HG02852 (cell line): ENCODE measurements around the gene CCDC190.
"Not testable (repeated sequence)": the region's sequence is repeated elsewhere in the genome, so short reads cannot be mapped to it uniquely, and the experiment has no call there.

Experiments
- ATAC-seq: cut with Tn5 transposase; IDR thresholded peaks from one replicate; pipeline ENCODE4 v1.9.1; 2021; ENCODE audit warnings: mild to moderate bottlenecking, moderate library complexity; ENCODE audit not compliant: unreplicated experiment

Gene CCDC190

DNA sequence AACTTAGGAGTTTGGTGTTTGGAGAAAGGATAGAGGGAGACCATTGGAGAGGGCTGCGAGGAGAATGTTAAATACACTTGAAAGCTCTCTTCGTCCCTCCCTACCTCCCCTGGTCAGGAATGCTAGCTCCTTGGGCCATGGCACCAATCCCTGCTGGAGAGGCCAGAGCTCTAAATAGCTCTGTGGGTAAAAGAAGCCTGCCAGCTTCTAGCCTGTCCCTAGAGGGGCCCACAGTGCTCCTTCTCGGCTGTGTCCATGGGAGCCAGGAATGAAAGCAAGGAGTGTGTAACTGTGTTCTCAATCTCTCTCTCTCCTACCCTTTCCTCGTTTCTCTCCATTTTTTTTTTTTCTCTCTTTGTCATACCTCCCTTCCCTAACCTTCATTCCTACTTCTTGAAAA, at the start of gene CCDC190:
TSS of gene CCDC190 (minus strand) at position 75 of the 400 bp plus-strand sequence. CDS start 1,529 bp downstream, outside the sequence.
- ATAC-seq, result no peak

DNA sequence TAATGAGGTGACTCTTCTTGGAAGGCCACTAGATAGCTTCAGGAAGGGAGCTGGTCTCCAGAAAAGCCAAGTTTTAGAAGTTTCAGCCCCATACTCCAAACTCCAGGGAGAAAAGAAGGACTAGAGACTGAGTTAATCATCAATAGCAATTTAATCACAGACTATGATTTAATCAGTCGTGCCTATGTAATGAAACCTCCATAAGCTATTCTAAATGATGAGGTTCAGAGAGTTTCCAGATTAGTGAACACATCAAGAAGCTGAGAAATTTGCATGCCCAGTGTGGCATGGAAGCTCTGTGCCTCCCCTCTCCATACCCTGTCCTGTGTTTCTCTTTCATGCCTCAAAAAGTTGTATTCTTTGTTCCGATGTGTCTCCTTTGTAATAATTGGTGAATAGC, 49.2 kb upstream of the CCDC190 start:
- ATAC-seq, result no peak

DNA sequence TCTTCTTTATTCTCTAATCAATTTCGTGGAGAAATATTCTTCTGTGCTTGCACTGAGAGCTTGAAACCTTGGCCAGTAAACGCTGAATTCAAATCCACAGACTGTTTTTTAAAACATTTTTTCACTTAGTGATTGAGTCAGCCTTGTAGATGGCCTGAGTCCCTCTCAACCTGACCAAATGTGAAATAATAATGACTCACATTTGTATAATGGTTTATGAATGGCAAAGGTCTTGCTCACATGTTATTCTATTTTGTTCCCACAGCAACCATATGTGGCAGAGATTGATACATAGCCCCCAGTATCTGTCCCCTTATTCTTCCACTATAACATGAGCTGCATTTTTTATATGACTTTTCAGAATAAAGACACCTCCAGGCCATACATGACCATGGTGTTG, 47.8 kb upstream of the CCDC190 start:
- no peak for ATAC-seq

DNA sequence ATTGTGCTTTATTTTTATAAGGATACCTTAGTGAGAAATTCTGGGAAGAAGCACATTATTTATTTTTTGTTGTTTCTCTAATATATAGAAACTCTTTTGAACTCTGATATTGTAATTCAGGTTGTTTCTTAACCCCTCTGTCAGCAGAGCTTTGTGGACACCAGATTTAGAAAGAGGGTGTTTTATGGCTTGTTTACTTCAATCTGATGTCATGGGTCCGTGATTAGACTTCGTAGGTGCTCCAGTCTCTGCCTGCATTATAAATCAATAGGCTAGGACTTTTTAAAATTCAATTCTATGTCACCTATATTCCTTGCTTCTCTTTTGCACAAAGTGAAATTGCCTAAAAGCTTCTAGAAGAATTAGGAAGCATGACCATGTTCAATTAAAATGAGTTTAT, 47.3 kb upstream of the CCDC190 start:
- no peak for ATAC-seq

DNA sequence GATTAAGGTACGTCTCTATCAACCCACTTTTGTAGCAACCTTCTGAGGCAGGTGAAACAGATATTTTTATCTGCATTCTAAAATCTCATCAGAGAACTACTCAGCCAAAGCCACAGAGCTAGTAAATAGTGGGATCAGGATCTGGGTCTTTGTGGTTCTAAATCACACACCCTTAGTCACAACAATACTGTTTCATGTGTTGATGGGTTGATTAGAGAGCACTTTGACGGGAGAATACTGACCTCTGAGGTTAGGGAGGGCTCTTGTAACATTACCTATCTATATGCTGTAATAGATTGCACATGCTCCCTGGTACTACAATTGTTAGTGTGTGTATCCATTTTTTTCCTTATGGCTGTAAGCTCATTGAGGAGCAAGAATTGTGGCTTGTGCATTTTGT, 45.5 kb upstream of the CCDC190 start:
- no peak for ATAC-seq

DNA sequence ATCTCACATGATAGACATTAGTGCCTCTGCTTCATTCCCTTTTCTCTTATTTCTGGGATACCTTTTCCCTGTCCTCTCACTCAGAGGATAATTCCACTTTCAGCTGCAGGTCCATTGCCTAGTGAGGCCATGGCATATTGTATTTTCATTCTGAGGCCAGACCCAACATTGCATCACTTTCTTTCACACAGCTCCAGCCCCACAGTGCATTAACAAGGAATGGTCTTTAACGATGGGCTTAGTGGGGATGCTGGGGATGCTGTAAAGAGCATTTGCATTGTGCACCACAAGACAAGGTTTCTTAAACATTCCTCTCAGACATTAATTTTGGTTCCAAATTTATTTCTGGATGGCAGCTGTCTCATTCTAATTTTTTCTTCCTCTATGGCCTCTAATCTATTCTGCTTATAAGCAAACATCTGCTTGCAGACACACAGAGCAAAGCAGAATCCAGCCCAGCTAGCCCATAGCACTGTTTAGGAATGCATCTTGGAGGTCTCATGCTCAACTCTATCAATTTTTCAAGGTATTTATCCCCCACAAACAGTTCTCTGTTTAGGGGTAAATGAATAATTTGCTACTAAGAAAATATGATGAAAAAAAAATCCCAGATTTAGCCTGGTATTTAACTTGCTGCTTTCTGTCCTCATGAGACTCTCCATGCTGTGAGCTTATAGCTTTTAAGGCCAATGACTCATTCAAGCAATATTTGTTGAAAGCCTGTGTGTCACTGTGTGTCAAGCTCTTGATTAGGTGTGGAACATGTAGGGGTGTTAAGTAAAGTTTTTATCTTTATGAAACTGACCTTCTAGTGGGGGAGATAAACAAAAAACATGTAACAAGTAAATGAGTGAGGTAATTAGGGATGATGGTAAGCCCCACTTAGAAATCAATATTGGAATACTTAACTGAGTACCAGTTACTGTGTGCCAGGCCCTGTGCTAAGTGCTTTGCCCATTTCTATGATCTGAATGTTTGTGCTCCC, 44.5 kb upstream of the CCDC190 start:
- no peak for ATAC-seq

- no peak for ATAC-seq
Measured at GRCh38 chr1:162904579-162904978, 43.6 kb upstream of the CCDC190 start.

DNA sequence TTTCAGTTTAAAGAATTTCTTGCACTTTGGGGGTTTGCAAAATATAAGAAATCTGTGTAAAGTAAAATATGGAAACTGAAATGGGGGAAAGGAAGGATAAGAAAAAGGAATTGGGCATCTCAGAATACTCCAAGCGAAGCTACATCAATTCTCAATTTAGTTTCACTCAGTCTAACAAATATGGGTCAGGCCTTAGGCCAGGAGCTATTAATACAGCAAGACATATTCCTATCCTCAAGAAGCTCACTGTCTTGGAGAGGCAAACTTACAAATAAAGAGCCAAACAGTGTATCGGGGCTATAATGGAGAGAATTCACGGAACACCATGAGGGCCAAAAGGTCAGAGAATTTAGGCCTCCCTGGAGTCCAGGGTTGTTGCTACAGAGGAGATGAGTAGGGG, 43.0 kb upstream of the CCDC190 start:
- no peak for ATAC-seq

DNA sequence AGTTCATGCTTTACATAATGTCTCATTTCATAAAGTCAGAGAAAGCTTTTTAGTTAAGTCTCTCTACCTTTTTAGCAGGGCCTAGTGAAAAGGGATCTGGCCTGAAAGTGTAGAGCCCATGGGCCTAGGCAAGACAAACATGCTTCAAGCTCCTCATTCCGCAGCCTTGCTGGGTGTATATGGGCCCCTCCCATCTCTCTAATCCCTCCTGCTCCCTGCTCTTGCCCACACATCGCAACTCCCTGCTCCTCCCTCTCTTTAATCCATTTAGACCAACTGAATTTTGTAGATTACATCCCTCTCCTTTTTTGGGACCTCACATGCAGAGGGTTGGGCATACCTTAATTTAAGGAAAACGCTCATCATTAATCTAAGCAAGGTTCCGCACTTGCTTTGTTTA, 42.3 kb upstream of the CCDC190 start:
- ATAC-seq, result no peak

GRCh38 chr1:162902416-162902815, 41.4 kb upstream of the CCDC190 start:
- no peak for ATAC-seq

GRCh38 chr1:162901243-162901642, 40.3 kb upstream of the CCDC190 start:
- no peak for ATAC-seq

GRCh38 chr1:162899422-162900146, 38.6 kb upstream of the CCDC190 start:
- no peak for ATAC-seq

GRCh38 chr1:162893612-162893908, 32.6 kb upstream of the CCDC190 start:
- no peak for ATAC-seq

DNA sequence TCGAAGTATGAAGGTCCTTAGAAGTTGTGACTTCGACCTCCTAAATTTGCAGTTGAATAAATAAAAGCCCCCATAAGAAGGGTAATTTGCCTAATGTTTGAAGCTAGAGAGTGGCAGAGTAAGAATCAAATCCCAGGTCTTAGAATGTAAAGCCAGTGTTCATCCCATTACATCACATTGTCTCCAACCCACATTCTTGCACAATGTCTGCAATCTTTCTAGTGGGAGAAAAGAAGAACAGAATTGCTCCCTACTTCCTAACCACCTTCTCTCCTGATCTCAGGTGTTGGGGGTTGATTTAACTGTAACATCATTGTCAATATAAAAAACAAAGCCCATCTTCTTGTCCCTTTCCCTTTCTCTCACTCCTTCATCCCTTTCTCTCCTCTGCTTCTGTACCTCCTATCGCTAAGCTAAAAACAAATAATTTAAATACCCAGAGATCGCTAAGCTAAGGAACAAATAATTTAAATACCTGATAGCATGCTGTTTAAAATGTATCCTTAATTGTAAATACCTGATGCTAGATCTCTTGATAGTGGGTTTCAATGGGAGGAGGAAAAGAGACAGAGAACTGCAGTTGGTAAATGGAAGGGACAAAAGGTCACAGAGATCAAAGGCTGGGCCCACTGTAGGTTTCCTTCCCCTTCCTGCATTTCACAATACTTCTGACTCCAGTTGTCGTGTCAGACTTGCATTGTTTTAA, 32.1 kb upstream of the CCDC190 start:
- ATAC-seq, result no peak

DNA sequence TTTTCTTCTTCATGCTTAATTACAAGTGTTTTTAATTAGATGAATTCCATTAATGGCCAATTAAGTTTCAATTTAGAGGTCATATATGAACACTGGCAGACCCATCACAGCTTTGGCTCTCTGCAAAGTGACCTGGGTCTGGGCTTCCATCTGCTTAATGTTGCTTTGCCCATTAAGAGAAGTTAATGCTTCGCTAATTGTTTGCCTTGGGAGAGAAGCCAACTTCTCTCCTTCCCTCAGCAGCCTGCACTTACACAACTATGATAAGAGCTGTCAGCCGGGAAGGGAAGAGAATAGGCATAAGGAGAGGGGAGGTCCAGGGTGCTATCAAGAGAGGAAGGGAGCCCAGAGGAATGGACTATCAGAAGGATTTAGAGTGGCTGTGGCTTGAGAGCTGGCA, 29.0 kb upstream of the CCDC190 start:
- ATAC-seq, result no peak

DNA sequence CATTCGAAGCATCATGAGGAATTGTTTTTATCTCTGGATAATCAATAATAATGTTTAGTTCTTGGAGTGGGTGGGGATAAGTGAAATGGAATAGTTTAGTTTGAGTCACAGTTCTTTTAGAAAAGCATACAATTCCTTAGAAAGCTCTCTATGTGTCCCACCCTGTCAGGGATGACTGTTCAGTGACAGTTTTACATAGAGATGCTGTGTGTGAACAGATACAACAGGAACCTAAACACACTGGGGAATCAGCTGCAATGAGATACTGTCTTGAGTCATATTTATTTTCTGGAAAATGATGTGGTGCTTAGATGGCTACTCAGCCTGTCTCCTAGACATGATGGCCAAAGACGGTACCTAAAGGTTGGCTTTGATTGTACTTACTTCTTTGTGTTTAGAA, 25.7 kb upstream of the CCDC190 start:
- ATAC-seq, result no peak

DNA sequence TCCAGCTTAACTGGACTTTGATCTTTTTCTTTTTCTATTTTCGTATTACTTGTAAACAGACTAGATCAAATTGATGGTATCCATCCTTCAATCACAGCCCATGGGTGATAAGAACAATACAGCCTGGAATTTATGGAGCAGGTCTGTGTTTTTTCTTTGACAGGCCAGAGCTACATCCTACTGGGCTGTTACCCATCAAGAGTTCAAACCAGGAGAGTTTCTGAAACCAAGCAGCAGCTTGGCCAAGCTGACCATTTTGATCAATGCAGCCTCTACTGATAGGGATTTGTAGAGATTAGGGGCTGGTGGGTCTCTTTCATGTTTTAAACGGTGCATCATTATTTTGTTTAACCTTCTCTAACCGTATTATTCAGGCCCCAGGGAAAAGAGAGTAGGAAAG, 24.3 kb upstream of the CCDC190 start:
- ATAC-seq, result no peak

DNA sequence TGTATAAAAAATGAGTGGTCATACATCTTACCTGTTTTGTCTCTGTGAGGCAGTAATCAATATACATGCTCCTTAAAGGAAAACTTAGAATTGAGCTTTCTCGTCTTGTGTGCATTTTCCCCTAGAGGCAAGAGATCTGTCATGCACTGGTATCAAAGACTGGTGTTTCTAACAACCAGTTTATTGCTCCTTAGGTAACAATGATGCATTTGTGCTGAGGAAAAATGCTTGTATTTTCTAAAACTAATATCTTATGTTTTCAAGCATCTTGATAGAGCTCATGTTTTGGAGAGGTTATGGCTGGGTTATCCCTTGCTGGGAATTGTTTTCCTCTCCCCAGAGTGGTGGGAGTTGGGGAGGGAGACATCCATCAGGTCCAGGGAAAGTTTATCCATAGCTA, 23.9 kb upstream of the CCDC190 start:
- ATAC-seq, result no peak

GRCh38 chr1:162882248-162882674, 21.3 kb upstream of the CCDC190 start:
- ATAC-seq, result no peak

DNA sequence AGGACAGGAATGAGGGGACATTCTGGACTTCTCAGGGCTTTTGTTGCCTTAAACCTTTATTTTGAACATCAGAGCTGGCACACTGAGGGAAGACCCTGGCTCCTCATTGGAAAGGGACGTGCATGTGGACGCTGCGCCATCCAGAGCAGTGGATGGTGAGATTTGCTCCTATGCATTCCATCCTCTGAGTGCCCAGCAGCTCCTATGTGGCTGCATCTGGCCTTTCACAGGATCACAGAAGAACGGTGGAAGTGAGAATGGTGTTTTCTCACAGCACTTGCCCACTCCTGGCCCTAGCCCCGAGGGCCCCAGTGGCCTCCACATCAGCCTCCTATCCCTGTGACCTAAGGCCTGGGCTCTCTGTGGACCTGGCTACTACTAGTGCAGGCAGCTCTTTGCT, 20.6 kb upstream of the CCDC190 start:
- ATAC-seq, result no peak

GRCh38 chr1:162880617-162881016, 19.6 kb upstream of the CCDC190 start:
- ATAC-seq, result not testable (repeated sequence)
